Hepatocyte (in vitro differentiated cells): ENCODE measurements around the gene MAP3K5. TPM values are rescaled to one million over a fixed set of nuclear protein-coding genes. Genes with fewer than 3 reads are reported as not detected.

ENCODE experiments used
- DNase-seq: peaks from one replicate; pipeline ENCODE4 v3.0.0-alpha.2; 2016; ENCODE audit warnings: low spot score
- H2AFZ ChIP-seq: fragments of 200-600 bp; sonication (generic); 2 replicates; pipeline ENCODE4 v1.6.0; 2016; ENCODE audit warnings: antibody characterized with exemption, mild to moderate bottlenecking
- H3K27ac ChIP-seq: fragments of 200-600 bp; sonication (generic); 2 replicates; pipeline ENCODE4 v1.5.1; 2016; ENCODE audit warnings: mild to moderate bottlenecking
- H3K27me3 ChIP-seq: fragments of 200-600 bp; sonication (generic); 2 replicates; pipeline ENCODE4 v1.6.1; 2016
- H3K36me3 ChIP-seq: fragments of 200-600 bp; sonication (generic); replicated peaks from 2 replicates; pipeline ENCODE4 v1.5.1; 2016; ENCODE audit warnings: low read depth; ENCODE audit not compliant: insufficient read depth
- H3K4me1 ChIP-seq: fragments of 200-600 bp; sonication (generic); 2 replicates; pipeline ENCODE4 v1.5.1; 2016; ENCODE audit warnings: mild to moderate bottlenecking, moderate library complexity; ENCODE audit not compliant: insufficient read depth
- H3K4me2 ChIP-seq: fragments of 200-600 bp; sonication (generic); 2 replicates; pipeline ENCODE4 v1.6.0; 2016
- H3K4me3 ChIP-seq: fragments of 200-600 bp; sonication (generic); 2 replicates; pipeline ENCODE4 v1.5.1; 2016; ENCODE audit warnings: mild to moderate bottlenecking
- H3K79me2 ChIP-seq: fragments of 200-600 bp; sonication (generic); 2 replicates; pipeline ENCODE4 v1.6.0; 2017; ENCODE audit warnings: mild to moderate bottlenecking
- H3K9me2 ChIP-seq: fragments of 200-600 bp; sonication (generic); replicated peaks from 2 replicates; pipeline ENCODE4 v1.6.0; 2017; ENCODE audit warnings: mild to moderate bottlenecking; ENCODE audit not compliant: insufficient read depth
- H3K9me3 ChIP-seq: fragments of 200-600 bp; sonication (generic); 2 replicates; pipeline ENCODE4 v1.5.1; 2016; ENCODE audit warnings: low read depth, mild to moderate bottlenecking
- H4K20me1 ChIP-seq: fragments of 200-600 bp; sonication (generic); 2 replicates; pipeline ENCODE4 v1.6.0; 2016; ENCODE audit warnings: mild to moderate bottlenecking; ENCODE audit not compliant: insufficient read depth, poor library complexity, severe bottlenecking
- CTCF ChIP-seq: fragments of 200-600 bp; sonication (generic); IDR thresholded peaks from 2 replicates; pipeline ENCODE4 v1.5.1; 2016; ENCODE audit warnings: antibody characterized with exemption, mild to moderate bottlenecking; ENCODE audit not compliant: poor library complexity
- EZH2 ChIP-seq: fragments of 200-600 bp; sonication (generic); IDR thresholded peaks from 2 replicates; pipeline ENCODE4 v1.6.1; 2016; ENCODE audit warnings: antibody characterized with exemption, mild to moderate bottlenecking, borderline replicate concordance
- EZH2phosphoT487 ChIP-seq: fragments of 200-600 bp; sonication (generic); IDR thresholded peaks from one replicate; pipeline ENCODE4 v1.6.1; 2018; ENCODE audit warnings: antibody characterized with exemption, mild to moderate bottlenecking, low read depth, moderate library complexity; ENCODE audit not compliant: unreplicated experiment, severe bottlenecking
- WGBS: methylation state at CpG from one replicate; pipeline ENCODE4 v1.1.6; 2016; ENCODE audit warnings: low lambda C conversion rate; ENCODE audit errors: missing lambda C conversion rate; 5-methylcytosine and 5-hydroxymethylcytosine counted together
- polyA plus RNA-seq: library from polyadenylated mRNA; unstranded; fragments of >200 nt; fragmentation: Nextera tagmentation; extraction: Ambion mirVana; gene quantifications from 2 replicates; pipeline ENCODE4 v1.2.1, GENCODE V29; 2016
- total RNA-seq: library from RNA; depleted of rRNA; stranded (reverse); fragments of >200 nt; gene quantifications from 2 replicates; pipeline ENCODE4 v1.2.3, GENCODE V29; 2014

Gene MAP3K5
- total and polyA plus RNA-seq, 2 experiments from 2014 or later = 2.2 to 5.9 TPM

- Histone ChIP-seq H2AFZ (no peak overlapping the region), H3K9me2 (no peaks in the 10 kb centered on the region), H3K27me3 (no peaks in the 10 kb centered on the region), H3K4me3 (no peak overlapping the region), H3K79me2 (peaks cover 68% of the 10 kb centered on the region), H3K27ac (no peak overlapping the region), H3K4me1 (peaks cover 6% of the 10 kb centered on the region), H4K20me1 (peaks cover 8% of the 10 kb centered on the region), H3K9me3 (no peaks in the 10 kb centered on the region), H3K4me2 (no peak overlapping the region), H3K36me3 (no peaks in the 10 kb centered on the region)
- 64% methylated on average over 4 of the region's 4 CpGs for WGBS
- TF ChIP-seq CTCF (no peak), EZH2phosphoT487 (no peak), EZH2 (no peak)
- no peak for DNase-seq
Measured at GRCh38 chr6:136526937-136527336, 265.3 kb downstream of the MAP3K5 start.

- peaks cover 65% of the 10 kb centered on the region for H3K79me2 ChIP-seq
Measured at GRCh38 chr6:136526196-136526930, 265.9 kb downstream of the MAP3K5 start.

GRCh38 chr6:136525586-136526195 lies 266.6 kb downstream of the MAP3K5 start:
- H3K27ac ChIP-seq = no peak overlapping the region
- no peak overlapping the region for H2AFZ ChIP-seq
- no peak overlapping the region for H3K4me3 ChIP-seq
- no peak for DNase-seq
- peaks cover 6% of the 10 kb centered on the region for H3K4me1 ChIP-seq
- H3K4me2 ChIP-seq = no peak overlapping the region
- no peak for TF ChIP-seq CTCF
- no peak for TF ChIP-seq EZH2
- TF ChIP-seq EZH2phosphoT487 = no peak
- H3K79me2 ChIP-seq = peaks cover 64% of the 10 kb centered on the region
- WGBS = 60% methylated on average over 8 of the region's 8 CpGs
- peaks cover 8% of the 10 kb centered on the region for H4K20me1 ChIP-seq
- no peaks in the 10 kb centered on the region for H3K9me3 ChIP-seq
- H3K27me3 ChIP-seq = no peaks in the 10 kb centered on the region
- no peaks in the 10 kb centered on the region for H3K36me3 ChIP-seq
- no peaks in the 10 kb centered on the region for H3K9me2 ChIP-seq

More at GRCh38 chr6:136526196-136526930, 265.9 kb downstream of the MAP3K5 start:
- Histone ChIP-seq H3K4me2 (no peak overlapping the region), H3K27ac (no peak overlapping the region), H3K9me2 (no peaks in the 10 kb centered on the region), H3K27me3 (no peaks in the 10 kb centered on the region), H2AFZ (no peak overlapping the region), H3K9me3 (no peaks in the 10 kb centered on the region), H3K4me3 (no peak overlapping the region), H4K20me1 (peaks cover 8% of the 10 kb centered on the region), H3K36me3 (no peaks in the 10 kb centered on the region), H3K4me1 (peaks cover 6% of the 10 kb centered on the region)
- DNase-seq = peak; percentile 63
- no peak for TF ChIP-seq EZH2phosphoT487
- no peak for TF ChIP-seq EZH2
- TF ChIP-seq CTCF = peak; percentile 28
- WGBS = 58% methylated on average over 15 of the region's 16 CpGs
